AML-193 (cell line): ENCODE data around the gene PIK3CD.
A peak's percentile ranks its signal among the peaks of the same experiment; 100 is the strongest.
"Not testable (repeated sequence)": the region's sequence is repeated elsewhere in the genome, so short reads cannot be mapped to it uniquely, and the experiment has no call there.

Experiments
- DNase-seq, 2 experiments: peaks; one replicate each; lab custom pipeline; 2025; lab: John Stamatoyannopoulos, UW

PIK3CD gene

DNA sequence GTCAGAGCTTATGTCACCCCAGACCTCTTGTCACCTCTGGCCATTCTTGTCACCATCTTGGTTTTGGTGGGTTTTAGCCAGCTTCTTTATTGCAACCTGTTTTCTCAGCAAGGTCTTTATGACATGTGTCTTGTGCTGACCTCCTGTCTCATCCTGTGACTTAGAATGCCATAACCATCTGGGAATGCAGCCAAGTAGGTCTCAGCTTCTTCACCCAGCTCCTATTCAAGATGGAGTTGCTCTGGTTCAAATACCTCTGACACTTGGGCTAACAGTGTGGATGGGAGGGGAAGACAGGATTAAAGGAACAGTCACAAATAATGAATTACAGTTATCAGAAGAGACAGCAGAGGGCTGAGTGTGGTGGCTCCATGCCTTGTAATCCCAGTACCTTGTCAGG is 30.5 kb upstream of the PIK3CD start:
- DNase-seq = no peak

DNA sequence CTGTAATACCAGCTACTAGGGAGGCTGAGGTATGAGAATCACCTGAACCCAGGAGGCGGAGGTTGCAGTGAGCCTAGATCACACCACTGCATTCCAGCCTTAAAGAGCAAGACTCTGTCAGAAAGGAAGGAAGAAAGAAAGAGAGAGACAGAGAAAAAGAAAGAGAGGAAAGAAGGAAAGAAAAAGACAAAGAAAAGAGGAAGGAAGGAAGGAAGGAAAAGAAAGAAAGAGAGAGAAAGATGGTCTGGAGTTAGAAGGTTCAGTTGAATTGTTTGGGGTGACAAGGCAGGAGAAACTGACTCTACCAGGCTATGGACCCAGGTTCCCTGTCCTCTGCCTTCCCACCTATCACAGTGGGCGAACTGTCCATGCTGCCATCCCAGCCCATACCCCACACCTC is 27.4 kb upstream of the PIK3CD start:
- DNase-seq = no peak

DNA sequence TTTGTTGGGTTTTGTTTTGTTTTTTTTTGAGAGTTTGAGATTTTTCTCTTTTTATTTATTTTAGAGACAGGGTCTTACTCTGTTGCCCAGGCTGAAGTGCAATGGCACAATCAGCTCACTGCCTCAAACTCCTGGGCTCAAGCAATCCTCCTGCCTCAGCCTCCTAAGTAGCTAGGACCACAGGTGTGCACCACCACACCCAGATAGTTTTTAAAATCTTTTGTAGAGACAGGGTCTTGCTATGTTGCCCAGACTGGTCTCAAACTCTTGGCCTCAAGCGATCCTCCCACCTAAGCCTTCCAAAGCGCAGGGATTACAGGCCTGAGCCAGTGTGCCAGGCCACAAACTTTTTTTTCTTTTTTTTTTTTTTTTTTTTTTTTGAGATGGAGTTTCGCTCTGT is 26.5 kb upstream of the PIK3CD start:
- DNase-seq = not testable (repeated sequence)

- no peak for DNase-seq
Observed at GRCh38 chr1:9626201-9626608, 25.3 kb upstream of the PIK3CD start.

DNA sequence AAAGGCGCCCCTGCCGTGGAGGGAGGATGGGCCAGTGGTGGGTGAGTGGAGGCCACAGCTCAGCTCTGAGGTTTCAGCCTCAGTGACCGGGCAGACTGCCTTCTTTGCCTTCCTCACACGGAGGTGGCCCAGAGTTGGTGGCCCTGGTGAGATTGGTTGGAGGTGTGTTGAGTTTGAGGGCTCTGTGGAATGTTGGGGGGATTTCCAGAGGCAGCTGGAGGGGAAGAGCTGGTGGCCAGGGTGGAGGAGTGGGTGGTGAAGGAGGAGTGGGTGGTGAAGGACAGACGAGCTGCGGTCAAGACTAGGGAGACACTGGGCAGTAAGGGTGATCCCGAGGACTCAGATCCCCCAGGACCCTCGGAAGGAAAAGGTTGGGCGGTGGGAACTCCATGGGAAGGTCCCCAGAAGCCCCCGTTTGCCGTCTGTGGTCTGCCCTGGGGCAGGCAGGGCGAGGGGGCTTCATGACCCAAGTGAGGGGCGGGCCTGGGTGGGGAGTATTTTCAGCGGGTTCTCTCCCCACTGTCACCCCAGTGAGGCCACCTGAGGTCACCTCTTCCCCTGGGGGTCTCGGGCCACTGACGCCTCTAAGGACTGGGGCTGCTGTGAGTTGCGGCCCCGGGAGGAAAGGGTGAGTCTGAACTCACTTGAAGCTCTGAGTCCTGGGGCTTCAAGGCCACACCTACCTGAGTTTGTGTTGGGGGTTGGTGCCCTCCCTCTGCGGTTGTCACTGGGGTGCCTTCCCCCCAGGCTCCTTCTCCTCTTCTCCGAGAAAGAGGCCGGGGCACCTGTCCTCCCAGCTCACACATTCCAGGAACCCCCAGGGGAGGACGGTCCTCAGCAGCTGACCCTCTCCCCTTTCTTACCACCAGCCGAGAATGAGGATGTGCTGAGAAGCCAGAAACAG is 22.7 kb upstream of the PIK3CD start:
- no peak for DNase-seq

- peak; percentile 92 to 94 for DNase-seq
Observed at GRCh38 chr1:9629445-9630201, 21.9 kb upstream of the PIK3CD start.

GRCh38 chr1:9630331-9631111 is 21.0 kb upstream of the PIK3CD start:
- DNase-seq = peak in 1 of 2 experiments; percentile 17

DNA sequence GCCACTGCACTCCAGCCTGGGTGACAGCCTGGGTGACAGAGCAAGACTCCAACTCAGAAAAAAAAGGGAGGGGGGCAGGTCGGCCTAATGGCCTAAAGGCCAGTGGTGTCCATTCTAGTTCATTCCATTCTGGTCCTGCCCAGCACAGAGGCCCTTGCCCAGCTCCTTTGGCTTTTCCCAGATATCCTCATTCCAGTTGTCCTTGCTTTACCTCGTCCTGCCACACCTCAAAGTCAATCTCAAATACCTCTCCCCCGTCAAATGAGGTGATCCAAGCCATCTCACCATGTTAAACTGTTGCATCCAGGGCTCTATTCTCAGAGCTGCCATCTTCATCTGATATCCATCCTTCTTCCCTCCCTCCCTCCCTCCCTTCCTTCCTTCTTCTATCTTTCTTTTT is 19.9 kb upstream of the PIK3CD start:
- no peak for DNase-seq

DNA sequence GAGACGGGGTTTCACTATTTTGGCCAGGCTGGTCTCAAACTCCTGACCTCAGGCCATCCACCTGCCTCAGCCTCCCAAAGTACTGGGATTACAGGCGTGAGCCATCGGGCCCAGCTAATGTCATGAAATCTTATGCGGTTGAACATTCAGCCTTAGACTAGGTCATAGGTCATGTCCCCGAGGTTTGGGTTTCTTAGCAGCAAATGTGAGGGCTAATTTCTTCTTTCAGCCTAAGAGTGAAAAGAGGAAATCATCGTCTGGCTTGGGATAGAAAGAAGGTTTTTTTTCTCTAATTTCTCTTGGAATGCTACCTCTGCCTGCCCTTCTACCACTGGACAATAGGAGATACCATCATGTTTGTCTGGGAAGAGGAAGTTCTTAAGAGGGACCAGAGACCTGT is 18.0 kb upstream of the PIK3CD start:
- DNase-seq = no peak

GRCh38 chr1:9634582-9634981 is 16.9 kb upstream of the PIK3CD start:
- DNase-seq = no peak

DNA sequence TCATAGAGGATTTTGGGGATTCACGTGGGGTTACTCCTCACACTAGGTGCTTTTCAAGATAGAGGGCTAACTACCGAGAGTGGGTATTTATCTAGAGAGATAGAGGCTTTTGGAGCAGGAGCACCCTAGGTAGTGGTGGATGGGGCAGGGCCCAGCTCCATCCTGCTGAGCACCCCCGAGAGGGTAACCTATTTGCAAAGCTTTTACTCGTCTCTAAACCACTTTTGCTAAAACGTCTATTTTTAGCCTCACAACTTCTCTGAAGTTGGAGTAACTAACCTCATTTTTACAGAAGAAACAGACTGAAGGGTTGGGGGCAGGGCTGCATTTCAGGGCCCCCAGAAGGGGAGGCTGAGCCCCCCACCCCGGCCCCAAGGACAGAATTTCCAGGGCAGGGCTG is 12.3 kb upstream of the PIK3CD start:
- no peak for DNase-seq

DNA sequence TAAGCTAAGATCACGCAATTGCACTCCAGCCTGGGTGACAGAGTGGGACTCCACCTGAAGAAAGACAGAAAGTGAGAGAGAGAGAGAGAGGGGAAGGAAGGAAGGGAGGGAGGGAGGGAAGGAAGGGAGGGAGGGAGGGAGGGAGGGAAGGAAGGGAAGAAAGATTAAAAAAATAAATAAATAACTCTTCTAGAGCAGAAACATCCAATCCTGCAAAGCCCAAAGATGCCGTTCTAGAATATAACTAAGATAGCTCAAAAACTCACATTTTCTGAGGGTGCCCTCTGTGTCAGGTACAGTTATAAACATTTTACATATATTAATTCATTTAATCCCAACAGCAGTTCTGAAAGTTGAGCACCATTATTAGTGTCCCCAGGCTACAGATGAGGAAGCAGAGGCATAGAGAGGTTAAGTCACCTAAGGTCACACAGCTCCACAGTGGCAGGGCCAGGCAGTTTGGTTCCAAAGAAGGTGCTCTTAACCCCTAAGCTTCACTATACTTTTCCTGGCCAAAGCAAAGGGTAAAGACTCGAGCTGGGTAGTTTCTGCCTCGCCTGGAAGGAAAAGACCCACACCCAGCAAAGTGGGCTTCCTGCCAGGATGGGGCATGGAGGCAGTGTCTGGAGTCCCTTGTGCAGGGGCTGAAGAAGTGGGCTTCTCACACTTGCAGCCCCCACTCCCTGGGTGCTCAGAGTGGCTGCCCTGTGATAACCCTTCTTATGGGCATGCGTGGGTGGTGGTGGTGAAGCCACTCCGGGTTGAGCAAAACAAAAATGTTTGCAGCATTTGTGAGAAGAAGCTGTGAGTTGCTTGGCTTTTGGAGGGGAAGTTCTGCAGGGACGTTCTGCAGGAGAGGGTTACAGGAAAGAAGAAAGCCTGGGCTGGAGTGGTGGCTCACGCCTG is 7.9 kb upstream of the PIK3CD start:
- DNase-seq = peak in 1 of 2 experiments; percentile 7

DNA sequence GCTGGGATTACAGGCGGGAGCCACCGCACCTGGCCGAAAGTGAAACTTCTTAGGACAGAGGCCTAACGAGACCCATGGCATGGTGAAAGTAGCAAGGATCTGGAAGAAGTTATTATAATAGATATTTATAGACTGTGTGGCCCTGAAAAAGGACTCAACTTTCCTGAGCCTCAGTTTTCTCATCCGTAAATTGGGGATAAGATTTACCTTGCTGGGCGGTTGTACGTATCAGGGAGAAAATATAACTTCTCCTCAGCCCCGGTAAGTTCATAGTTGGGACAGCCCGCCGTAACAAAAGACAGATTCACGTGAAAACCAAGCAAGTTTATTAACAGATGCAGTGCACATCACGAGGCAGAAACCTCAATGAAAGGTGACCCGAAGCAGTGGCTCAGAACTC is 5.5 kb upstream of the PIK3CD start:
- no peak for DNase-seq

GRCh38 chr1:9648171-9648570 is 3.4 kb upstream of the PIK3CD start:
- no peak for DNase-seq

DNA sequence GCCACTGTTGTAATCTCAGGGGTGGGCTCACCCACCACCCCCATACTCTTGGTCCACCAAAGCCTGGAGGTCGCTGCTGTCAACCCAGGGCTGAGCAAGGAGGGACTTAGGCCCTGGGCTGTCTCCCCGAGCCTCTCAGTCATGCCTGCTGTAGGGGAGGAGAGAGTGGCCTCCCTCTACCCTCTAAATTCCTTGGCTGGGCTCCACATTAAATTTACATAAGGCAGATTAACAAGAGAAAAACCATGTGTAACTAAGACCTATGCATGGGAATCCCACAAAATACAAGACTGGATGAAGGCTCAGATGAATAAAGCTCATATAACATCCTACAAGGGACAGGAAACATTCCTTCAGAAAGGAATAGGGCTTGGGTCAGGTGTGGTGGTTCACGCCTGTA is 1.8 kb upstream of the PIK3CD start:
- no peak for DNase-seq

DNA sequence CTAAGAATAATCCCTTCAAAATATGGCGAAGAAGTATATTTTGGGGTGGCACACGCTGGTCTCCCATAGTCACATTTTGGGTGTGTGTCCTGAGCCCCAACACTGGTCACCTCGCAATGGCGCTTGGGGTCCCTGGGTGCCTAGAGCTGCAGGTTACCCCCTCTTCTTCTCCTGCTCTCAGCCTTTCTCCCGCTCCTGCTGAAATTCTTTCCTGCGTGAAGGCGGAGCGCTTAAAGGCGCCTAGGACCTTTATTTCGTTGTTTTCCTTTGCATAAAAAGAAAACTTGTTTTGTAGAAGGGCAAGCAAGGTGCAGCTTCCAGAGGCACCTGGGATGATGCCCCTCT is 339 bp upstream of the PIK3CD start:
- no peak for DNase-seq

DNA sequence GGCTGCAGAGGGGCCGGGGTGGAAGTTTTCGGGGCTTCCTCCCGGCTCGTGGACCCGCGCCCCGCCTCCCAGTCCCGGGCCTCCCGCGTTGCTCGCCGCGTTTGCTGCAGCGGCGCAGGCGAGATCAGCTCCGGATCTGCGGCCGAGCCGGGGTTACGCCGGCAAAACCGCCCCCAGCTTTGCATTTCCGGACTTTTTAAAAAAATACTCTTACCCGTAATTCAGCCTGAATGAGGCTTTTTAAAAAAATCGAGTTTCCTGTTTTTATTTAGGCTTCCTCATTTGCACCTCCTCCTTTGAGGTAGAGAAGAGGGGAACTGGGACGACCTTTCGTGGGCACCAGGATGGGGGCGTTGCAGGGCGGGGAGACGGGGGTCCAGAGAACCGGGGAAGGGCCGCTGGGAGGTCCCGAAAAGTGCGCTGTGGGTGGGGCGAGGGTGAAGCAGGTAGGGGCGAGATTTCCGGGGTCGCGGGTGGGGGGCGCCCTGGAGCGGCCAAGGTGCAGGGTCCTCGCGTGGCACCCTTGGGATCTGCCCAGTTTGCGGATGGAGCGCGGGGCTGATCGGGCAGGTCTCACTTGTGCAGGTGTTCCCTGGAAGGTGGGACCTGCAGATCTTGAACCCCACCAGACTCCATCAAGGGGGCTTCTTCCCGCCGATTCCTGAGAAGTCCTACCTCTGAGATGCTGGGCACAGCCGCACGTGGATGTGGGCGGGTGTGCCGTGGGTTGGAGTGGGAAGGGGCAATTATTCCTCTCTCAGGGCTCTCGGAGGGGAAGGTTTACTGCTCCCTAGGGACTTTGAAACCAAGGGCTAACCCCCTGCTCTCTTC is 1.1 kb downstream of the PIK3CD start:
- peak; percentile 40 to 60 for DNase-seq

- DNase-seq = no peak
Observed at GRCh38 chr1:9653210-9653490, 1.6 kb downstream of the PIK3CD start.

- DNase-seq = no peak
Observed at GRCh38 chr1:9653491-9654050, 2.0 kb downstream of the PIK3CD start.

- DNase-seq = peak; percentile 80 to 84
Observed at GRCh38 chr1:9654051-9654833, 2.7 kb downstream of the PIK3CD start.
